SU-DHL-6 (cell line): ENCODE data around the gene CUX1.

Source experiments
- H2AFZ ChIP-seq: fragments of 200-600 bp; sonication (generic); 2 replicates; pipeline ENCODE4 v1.6.1; 2014; ENCODE audit warnings: low read depth, mild to moderate bottlenecking, moderate library complexity, mixed read lengths, antibody characterized with exemption, low read length; ENCODE audit not compliant: severe bottlenecking
- H3F3A ChIP-seq: fragments of 200-600 bp; shearing (Covaris generic); 2 replicates; pipeline ENCODE4 v1.6.0; 2016; ENCODE audit warnings: antibody characterized with exemption, mild to moderate bottlenecking; ENCODE audit not compliant: insufficient read depth
- H3K27ac ChIP-seq: fragments of 200-600 bp; sonication (generic); 2 replicates; pipeline ENCODE4 v1.5.1; 2016; ENCODE audit warnings: low read depth, mild to moderate bottlenecking, low read length, moderate library complexity, mixed read lengths
- H3K27me3 ChIP-seq: fragments of 200-600 bp; sonication (generic), shearing (Covaris generic); 2 replicates; pipeline ENCODE4 v1.6.0; 2014; ENCODE audit warnings: mild to moderate bottlenecking, low read length
- H3K36me3 ChIP-seq: fragments of 200-600 bp; sonication (generic); 2 replicates; pipeline ENCODE4 v1.6.1; 2014; ENCODE audit warnings: mild to moderate bottlenecking, low read length, mixed read lengths
- H3K4me2 ChIP-seq: fragments of 300-600, 200-600 bp; shearing (Covaris generic), sonication (generic); 2 replicates; pipeline ENCODE4 v1.6.0; 2014; ENCODE audit warnings: low read length, low read depth, mild to moderate bottlenecking; ENCODE audit not compliant: poor library complexity, severe bottlenecking
- H3K4me3 ChIP-seq: fragments of 200-600 bp; sonication (generic); 2 replicates; pipeline ENCODE4 v1.5.1; 2014; ENCODE audit warnings: antibody characterized with exemption, low read length, mild to moderate bottlenecking, mixed read lengths; ENCODE audit not compliant: insufficient read depth, poor library complexity, severe bottlenecking
- H3K79me2 ChIP-seq: fragments of 200-600 bp; sonication (generic); 2 replicates; pipeline ENCODE4 v1.6.1; 2014; ENCODE audit warnings: mild to moderate bottlenecking, low read length, moderate library complexity; ENCODE audit not compliant: insufficient read depth
- H3K9ac ChIP-seq: fragments of 200-600 bp; sonication (generic); 2 replicates; pipeline ENCODE4 v1.7.0; 2014; ENCODE audit warnings: mild to moderate bottlenecking, low read length
- H3K9me2 ChIP-seq: fragments of 200-600 bp; sonication (generic); replicated peaks from 2 replicates; pipeline ENCODE4 v1.6.1; 2014; ENCODE audit warnings: low read length; ENCODE audit not compliant: insufficient read depth
- H3K9me3 ChIP-seq: fragments of 200-600 bp; sonication (generic); 2 replicates; pipeline ENCODE4 v1.6.1; 2014; ENCODE audit warnings: low read length, mixed read lengths; ENCODE audit not compliant: insufficient read depth
- H4K20me1 ChIP-seq: fragments of 200-600 bp; sonication (generic); 2 replicates; pipeline ENCODE4 v1.6.1; 2014; ENCODE audit warnings: low read depth, mild to moderate bottlenecking, antibody characterized with exemption, low read length, moderate library complexity, mixed read lengths
- CTCF ChIP-seq: fragments of 200-600 bp; sonication (generic); IDR thresholded peaks from one replicate; pipeline ENCODE4 v1.5.1; 2017; ENCODE audit warnings: antibody characterized with exemption, mild to moderate bottlenecking, low read length, moderate library complexity; ENCODE audit not compliant: insufficient read depth, poor library complexity, severe bottlenecking
- EZH2phosphoT487 ChIP-seq: fragments of 200-600 bp; sonication (generic), shearing (Covaris generic); conservative IDR thresholded peaks from 2 replicates; pipeline ENCODE4 v1.6.1; 2018; ENCODE audit warnings: mild to moderate bottlenecking, antibody characterized with exemption, low read length, moderate library complexity, mixed read lengths

CUX1 gene

GRCh38 chr7:102028206-102028826 is 210.9 kb downstream of the CUX1 start:
- peaks cover 87% of the 10 kb centered on the region for H3K79me2 ChIP-seq
- H3F3A ChIP-seq, result peaks cover 56% of the 10 kb centered on the region
- no peak for TF ChIP-seq CTCF
- no peak for TF ChIP-seq EZH2phosphoT487
- H3K9me3 ChIP-seq, result no peaks in the 10 kb centered on the region
- H3K9me2 ChIP-seq, result no peaks in the 10 kb centered on the region
- H3K27me3 ChIP-seq, result no peaks in the 10 kb centered on the region
- H4K20me1 ChIP-seq, result no peaks in the 10 kb centered on the region; the same call in 1 of the 2 replicates
- no peak overlapping the region for H3K4me3 ChIP-seq
- H3K9ac ChIP-seq, result peak overlapping the region; percentile 17; the same call in 1 of the 2 replicates
- H2AFZ ChIP-seq, result no peak overlapping the region
- H3K4me2 ChIP-seq, result peak overlapping the region; percentile 55
- H3K36me3 ChIP-seq, result peaks cover 18% of the 10 kb centered on the region
- H3K27ac ChIP-seq, result peak overlapping the region; percentile 74

- Histone ChIP-seq H3K79me2 (peaks cover 80% of the 10 kb centered on the region), H3K9ac (peak overlapping the region; percentile 12; the same call in 1 of the 2 replicates), H2AFZ (no peak overlapping the region), H3K9me2 (no peaks in the 10 kb centered on the region), H3K4me2 (peak overlapping the region; percentile 55), H3K27ac (peak overlapping the region; percentile 74), H3F3A (peaks cover 60% of the 10 kb centered on the region), H4K20me1 (no peaks in the 10 kb centered on the region), H3K9me3 (no peaks in the 10 kb centered on the region), H3K36me3 (peaks cover 21% of the 10 kb centered on the region), H3K27me3 (no peaks in the 10 kb centered on the region), H3K4me3 (no peak overlapping the region)
- TF ChIP-seq CTCF, result no peak
- no peak for TF ChIP-seq EZH2phosphoT487
Observed at GRCh38 chr7:102029616-102030015, 212.2 kb downstream of the CUX1 start.

GRCh38 chr7:102030696-102031095 is 213.3 kb downstream of the CUX1 start:
- Histone ChIP-seq H2AFZ (no peak overlapping the region), H4K20me1 (no peaks in the 10 kb centered on the region; the same call in 1 of the 2 replicates), H3K9ac (peak overlapping the region; percentile 12), H3K4me3 (no peak overlapping the region), H3K4me2 (peak overlapping the region; percentile 55), H3K9me3 (no peaks in the 10 kb centered on the region), H3K9me2 (no peaks in the 10 kb centered on the region), H3K27ac (peak overlapping the region; percentile 74), H3K27me3 (no peaks in the 10 kb centered on the region), H3K79me2 (peaks cover 78% of the 10 kb centered on the region), H3K36me3 (peaks cover 24% of the 10 kb centered on the region), H3F3A (peaks cover 60% of the 10 kb centered on the region)
- TF ChIP-seq EZH2phosphoT487, result no peak
- TF ChIP-seq CTCF, result no peak
